SK-N-SH (cell line): ENCODE measurements around the gene TROAP. TPM values are rescaled to one million over a fixed set of nuclear protein-coding genes. Genes with fewer than 3 reads are reported as not detected.
A peak's percentile ranks its signal among the peaks of the same experiment; 100 is the strongest.

Experiments used
- CTCF ChIA-PET: fragments of 300-600, 350-600 bp; formaldehyde crosslinking; extraction: SDS; loops from one replicate; lab custom pipeline; 2021; lab: Yijun Ruan, JAX
- POLR2A ChIA-PET: fragments of 350-600 bp; sonication (Branson Sonifier 250); formaldehyde crosslinking; extraction: SDS; loops from one replicate; lab custom pipeline; 2020; ENCODE audit warnings: antibody characterized with exemption, inconsistent platforms; lab: Yijun Ruan, JAX
- DNase-seq: peaks from one replicate; pipeline ENCODE4 v3.0.0; 2012
- H2AFZ ChIP-seq: fragments of 200-600 bp; sonication (generic); 2 replicates; pipeline ENCODE4 v1.8.1; 2016; ENCODE audit warnings: antibody characterized with exemption, mild to moderate bottlenecking, low read depth
- H3F3A ChIP-seq: fragments of 200-600 bp; sonication (generic); replicated peaks from 2 replicates; pipeline ENCODE3; 2016; ENCODE audit warnings: antibody characterized with exemption, mild to moderate bottlenecking; ENCODE audit not compliant: insufficient read depth
- H3K27ac ChIP-seq, 2 experiments: fragments of 200-500 bp in 1 of 2; fragments of 200-600 bp in 1 of 2; sonication (Bioruptor generic) in 1 of 2; sonication (generic), shearing (Covaris generic) in 1 of 2; 2 replicates each; pipeline versions ENCODE4 v1.5.1 to v1.6.1; 2014 to 2016; ENCODE audit warnings: low read depth in 2 of 2, inconsistent platforms in 1 of 2, low read length in 1 of 2, mild to moderate bottlenecking in 1 of 2, mixed read lengths in 1 of 2
- H3K27me3 ChIP-seq: fragments of 200-600 bp; sonication (generic), shearing (Covaris generic); 2 replicates; pipeline ENCODE4 v1.6.1; 2016; ENCODE audit warnings: mixed run types; ENCODE audit not compliant: insufficient read depth
- H3K36me3 ChIP-seq, 2 experiments: fragments of 200-500 bp in 1 of 2; fragments of 200-600 bp in 1 of 2; sonication (Bioruptor generic) in 1 of 2; sonication (generic) in 1 of 2; replicated peaks in 1 of 2; 2 replicates each; pipeline versions ENCODE3 to v1.5.1; 2014 to 2016; ENCODE audit warnings: low read length in 1 of 2, mild to moderate bottlenecking in 1 of 2; ENCODE audit not compliant: insufficient read depth in 2 of 2, control insufficient read depth in 1 of 2
- H3K4me1 ChIP-seq, 2 experiments: fragments of 200-500 bp in 1 of 2; fragments of 200-600 bp in 1 of 2; sonication (Bioruptor generic) in 1 of 2; sonication (generic), shearing (Covaris generic) in 1 of 2; 2 replicates each; pipeline versions ENCODE4 v1.5.1 to v1.6.1; 2014 to 2016; ENCODE audit warnings: low read depth in 1 of 2, low read length in 1 of 2, mixed run types in 1 of 2; ENCODE audit not compliant: insufficient read depth in 2 of 2, control insufficient read depth in 1 of 2
- H3K4me2 ChIP-seq: fragments of 200-600 bp; sonication (generic), shearing (Covaris generic); 2 replicates; pipeline ENCODE4 v1.6.1; 2017; ENCODE audit warnings: mixed run types
- H3K4me3 ChIP-seq, 2 experiments: fragments of 200-500 bp in 1 of 2; fragments of 200-600 bp in 1 of 2; sonication (Bioruptor generic) in 1 of 2; sonication (generic), shearing (Covaris generic) in 1 of 2; 2 replicates each; pipeline versions ENCODE4 v1.5.1 to v1.8.1; 2014 to 2016; ENCODE audit warnings: low read depth in 2 of 2, inconsistent platforms in 1 of 2, low read length in 1 of 2, mild to moderate bottlenecking in 1 of 2, mixed read lengths in 1 of 2, moderate library complexity in 1 of 2
- H3K79me2 ChIP-seq: fragments of 200-600 bp; sonication (generic); 2 replicates; pipeline ENCODE4 v1.8.1; 2017; ENCODE audit warnings: mild to moderate bottlenecking; ENCODE audit not compliant: insufficient read depth
- H3K9ac ChIP-seq: fragments of 200-600 bp; sonication (generic); 2 replicates; pipeline ENCODE4 v1.6.1; 2017; ENCODE audit warnings: mixed run types
- H3K9me2 ChIP-seq: fragments of 200-600 bp; sonication (generic); 2 replicates; pipeline ENCODE4 v1.6.1; 2017; ENCODE audit warnings: mixed run types
- H3K9me3 ChIP-seq: fragments of 200-600 bp; sonication (generic); 2 replicates; pipeline ENCODE4 v1.6.1; 2017; ENCODE audit warnings: mixed run types, mild to moderate bottlenecking, moderate library complexity
- H4K20me1 ChIP-seq: fragments of 200-600 bp; sonication (generic); 2 replicates; pipeline ENCODE4 v1.6.1; 2017; ENCODE audit warnings: mild to moderate bottlenecking, mixed run types; ENCODE audit not compliant: insufficient read depth
- CHD2 ChIP-seq: fragments of 150-350 bp; IDR thresholded peaks from 2 replicates; pipeline ENCODE4 v1.6.1; 2018; ENCODE audit warnings: low read length; ENCODE audit not compliant: partially characterized antibody
- ELF1 ChIP-seq: IDR thresholded peaks from 2 replicates; pipeline ENCODE4 v1.4.0; 2012
- FOXJ3 ChIP-seq: sonication (generic); formaldehyde crosslinking; IDR thresholded peaks from 2 replicates; pipeline ENCODE4 v1.5.1; 2020; ENCODE audit warnings: mild to moderate bottlenecking, missing genetic modification reagents
- FOXM1 ChIP-seq: IDR thresholded peaks from 2 replicates; pipeline ENCODE4 v1.4.0; 2012; ENCODE audit warnings: low read depth, mild to moderate bottlenecking
- MXI1 ChIP-seq: IDR thresholded peaks from 2 replicates; pipeline ENCODE4 v1.6.1; 2012; ENCODE audit warnings: mild to moderate bottlenecking, low read depth, low read length, improper control_type of control experiment
- POLR2AphosphoS5 ChIP-seq: IDR thresholded peaks from 2 replicates; pipeline ENCODE4 v1.6.1; 2012; ENCODE audit warnings: low read depth, low read length
- RAD21 ChIP-seq: IDR thresholded peaks from 2 replicates; pipeline ENCODE4 v1.6.1; 2012; ENCODE audit warnings: mild to moderate bottlenecking, low read length
- RCOR1 ChIP-seq: fragments of 150-350 bp; IDR thresholded peaks from 2 replicates; pipeline ENCODE4 v1.6.1; 2017; ENCODE audit warnings: antibody characterized with exemption, low read length
- RXRA ChIP-seq: IDR thresholded peaks from 2 replicates; pipeline ENCODE4 v1.4.0; 2012; ENCODE audit warnings: low read depth, mild to moderate bottlenecking, borderline replicate concordance
- SMC3 ChIP-seq: IDR thresholded peaks from 2 replicates; pipeline ENCODE4 v1.6.1; 2012; ENCODE audit warnings: low read depth, low read length, improper control_type of control experiment
- TAF1 ChIP-seq: IDR thresholded peaks from 2 replicates; pipeline ENCODE4 v1.6.1; 2012; ENCODE audit warnings: low read depth, mild to moderate bottlenecking, low read length, moderate library complexity, borderline replicate concordance
- TCF12 ChIP-seq: IDR thresholded peaks from 2 replicates; pipeline ENCODE4 v1.4.0; 2012
- TEAD4 ChIP-seq: IDR thresholded peaks from 2 replicates; pipeline ENCODE4 v1.4.0; 2012; ENCODE audit warnings: mild to moderate bottlenecking, borderline replicate concordance; ENCODE audit not compliant: insufficient read depth
- WGBS: methylation state at CpG from one replicate; pipeline ENCODE4 v1.1.6; 2017; ENCODE audit warnings: low lambda C conversion rate; 5-methylcytosine and 5-hydroxymethylcytosine counted together
- polyA plus RNA-seq, 3 experiments: library from polyadenylated mRNA; depleted of rRNA; stranded (reverse); fragments of >200 nt; gene quantifications; 2 replicates each; pipeline ENCODE4 v1.2.3, GENCODE V29; 2012
- TF ChIP-seq, protein P1 (sequence below): fragments of 200-600 bp; sonication (generic); IDR thresholded peaks from 2 replicates; pipeline ENCODE4 v1.6.1; 2017; ENCODE audit warnings: antibody characterized with exemption, mild to moderate bottlenecking, moderate library complexity
- TF ChIP-seq, protein P2 (sequence below): IDR thresholded peaks from 2 replicates; pipeline ENCODE4; 2012
- TF ChIP-seq, protein P3 (sequence below): fragments of 150-350 bp; IDR thresholded peaks from 2 replicates; pipeline ENCODE4 v1.6.1; 2017; ENCODE audit warnings: antibody characterized with exemption, low read length, low read depth, borderline replicate concordance
- TF ChIP-seq, protein P4 (sequence below): fragments of 150-350 bp; IDR thresholded peaks from 2 replicates; pipeline ENCODE4 v1.6.1; 2016; ENCODE audit warnings: mild to moderate bottlenecking, low read depth, low read length
- TF ChIP-seq, protein P5 (sequence below): IDR thresholded peaks from 2 replicates; pipeline ENCODE4 v1.6.1; 2012; ENCODE audit warnings: mild to moderate bottlenecking, low read depth, low read length, moderate library complexity

TROAP gene
- polyA plus RNA-seq, 1 of the 3 experiments (the other 2 are of a cell fraction): 26.2 TPM

DNA sequence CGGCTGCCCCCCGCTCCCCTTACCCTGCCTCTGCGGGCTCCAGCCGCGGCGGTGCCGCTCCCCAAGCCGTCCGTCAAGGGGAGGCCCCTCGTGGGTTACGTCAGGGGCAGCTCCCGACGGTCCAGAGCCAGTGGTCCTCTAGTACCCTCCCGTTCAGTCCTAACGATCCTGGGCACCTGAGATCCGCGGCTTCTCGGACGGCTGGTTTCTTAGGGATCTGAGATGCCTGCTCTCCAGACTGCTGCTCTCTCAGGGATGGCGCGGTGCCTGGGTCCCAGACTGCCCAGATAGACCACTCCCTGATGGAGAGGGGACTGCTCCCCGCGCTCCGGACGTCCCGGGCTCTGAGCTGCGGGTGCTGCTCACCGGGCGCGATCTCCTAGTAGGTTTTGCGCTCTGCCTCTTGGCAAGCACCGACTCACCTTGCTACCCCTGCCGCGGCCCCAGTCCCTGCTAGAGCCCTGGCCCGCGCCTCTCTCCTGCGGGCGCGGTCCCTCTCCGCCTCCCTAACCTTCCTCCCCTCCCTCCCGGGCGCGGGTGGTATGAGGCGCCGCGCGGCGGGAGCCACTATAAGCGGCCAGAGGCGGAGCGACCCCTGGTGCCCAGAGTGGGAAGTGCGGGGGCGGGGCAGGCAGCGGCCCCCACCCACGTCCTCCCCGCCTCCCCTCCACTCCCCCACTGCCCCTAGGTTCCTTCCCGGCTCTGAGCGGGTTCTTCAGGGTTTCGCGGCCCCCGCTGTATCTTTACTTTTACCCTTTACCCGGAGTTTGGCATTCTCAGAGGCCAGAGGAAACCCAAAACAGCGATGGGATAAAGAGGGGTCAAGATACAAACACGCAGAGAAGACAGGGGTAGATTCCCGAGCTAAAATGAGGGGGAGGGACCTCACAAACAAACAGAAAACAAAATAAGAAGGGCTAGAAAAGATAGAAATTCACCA lies 13.9 kb downstream of the TROAP start, which contains the start of gene C1QL4:
Gene C1QL4, minus strand, starts transcription at position 544 of the 940 bp plus-strand sequence. CDS start 711 bp downstream, outside the sequence.
- CTCF ChIA-PET: interaction anchor here (0.6 to 15.9 kb wide), 28 partner anchors 10 to 275 kb away, joined by 3 to 658 read pairs (median 4); partner anchors contain the start of genes DNAJC22, PRPH and TROAP
- POLR2A ChIA-PET: interaction anchor here (0.9 to 2.6 kb wide), 3 partner anchors 10 to 44 kb away, joined by 3 to 8 read pairs (median 6); partner anchors contain the start of genes DNAJC22 and TROAP
- Histone ChIP-seq H3F3A (peaks cover 17% of the 10 kb centered on the region), H3K36me3 (no peaks in the 10 kb centered on the region), H3K4me3 (peak within 1 kb of the TSS; percentile 69 to 97), H3K9me3 (no peaks in the 10 kb centered on the region), H3K27ac (no peak within 1 kb of the TSS)
- DNase-seq: peak; percentile 99
- peak; percentile 52 for TF ChIP-seq RAD21
- peak; percentile 47; the same call in 1 of the 2 replicates for TF ChIP-seq SMC3
- TF ChIP-seq, protein P1, sequence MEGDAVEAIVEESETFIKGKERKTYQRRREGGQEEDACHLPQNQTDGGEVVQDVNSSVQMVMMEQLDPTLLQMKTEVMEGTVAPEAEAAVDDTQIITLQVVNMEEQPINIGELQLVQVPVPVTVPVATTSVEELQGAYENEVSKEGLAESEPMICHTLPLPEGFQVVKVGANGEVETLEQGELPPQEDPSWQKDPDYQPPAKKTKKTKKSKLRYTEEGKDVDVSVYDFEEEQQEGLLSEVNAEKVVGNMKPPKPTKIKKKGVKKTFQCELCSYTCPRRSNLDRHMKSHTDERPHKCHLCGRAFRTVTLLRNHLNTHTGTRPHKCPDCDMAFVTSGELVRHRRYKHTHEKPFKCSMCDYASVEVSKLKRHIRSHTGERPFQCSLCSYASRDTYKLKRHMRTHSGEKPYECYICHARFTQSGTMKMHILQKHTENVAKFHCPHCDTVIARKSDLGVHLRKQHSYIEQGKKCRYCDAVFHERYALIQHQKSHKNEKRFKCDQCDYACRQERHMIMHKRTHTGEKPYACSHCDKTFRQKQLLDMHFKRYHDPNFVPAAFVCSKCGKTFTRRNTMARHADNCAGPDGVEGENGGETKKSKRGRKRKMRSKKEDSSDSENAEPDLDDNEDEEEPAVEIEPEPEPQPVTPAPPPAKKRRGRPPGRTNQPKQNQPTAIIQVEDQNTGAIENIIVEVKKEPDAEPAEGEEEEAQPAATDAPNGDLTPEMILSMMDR: peak; percentile 84
- TF ChIP-seq ELF1: no peak
- TF ChIP-seq CHD2: peak; percentile 17
- TF ChIP-seq, protein P2, sequence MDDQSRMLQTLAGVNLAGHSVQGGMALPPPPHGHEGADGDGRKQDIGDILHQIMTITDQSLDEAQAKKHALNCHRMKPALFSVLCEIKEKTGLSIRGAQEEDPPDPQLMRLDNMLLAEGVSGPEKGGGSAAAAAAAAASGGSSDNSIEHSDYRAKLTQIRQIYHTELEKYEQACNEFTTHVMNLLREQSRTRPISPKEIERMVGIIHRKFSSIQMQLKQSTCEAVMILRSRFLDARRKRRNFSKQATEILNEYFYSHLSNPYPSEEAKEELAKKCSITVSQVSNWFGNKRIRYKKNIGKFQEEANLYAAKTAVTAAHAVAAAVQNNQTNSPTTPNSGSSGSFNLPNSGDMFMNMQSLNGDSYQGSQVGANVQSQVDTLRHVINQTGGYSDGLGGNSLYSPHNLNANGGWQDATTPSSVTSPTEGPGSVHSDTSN: no peak
- TF ChIP-seq, protein P3, sequence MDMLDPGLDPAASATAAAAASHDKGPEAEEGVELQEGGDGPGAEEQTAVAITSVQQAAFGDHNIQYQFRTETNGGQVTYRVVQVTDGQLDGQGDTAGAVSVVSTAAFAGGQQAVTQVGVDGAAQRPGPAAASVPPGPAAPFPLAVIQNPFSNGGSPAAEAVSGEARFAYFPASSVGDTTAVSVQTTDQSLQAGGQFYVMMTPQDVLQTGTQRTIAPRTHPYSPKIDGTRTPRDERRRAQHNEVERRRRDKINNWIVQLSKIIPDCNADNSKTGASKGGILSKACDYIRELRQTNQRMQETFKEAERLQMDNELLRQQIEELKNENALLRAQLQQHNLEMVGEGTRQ: no peak
- 0 out of 2 replicates have a peak, but pooled peaks have one; percentile 25 for TF ChIP-seq MXI1
- TF ChIP-seq FOXJ3 (CRISPR knock-in tag): no peak
- TF ChIP-seq TEAD4: no peak
- peak; percentile 84; the same call in 1 of the 2 replicates for TF ChIP-seq POLR2AphosphoS5
- no peak for TF ChIP-seq FOXM1
- TF ChIP-seq, protein P4, sequence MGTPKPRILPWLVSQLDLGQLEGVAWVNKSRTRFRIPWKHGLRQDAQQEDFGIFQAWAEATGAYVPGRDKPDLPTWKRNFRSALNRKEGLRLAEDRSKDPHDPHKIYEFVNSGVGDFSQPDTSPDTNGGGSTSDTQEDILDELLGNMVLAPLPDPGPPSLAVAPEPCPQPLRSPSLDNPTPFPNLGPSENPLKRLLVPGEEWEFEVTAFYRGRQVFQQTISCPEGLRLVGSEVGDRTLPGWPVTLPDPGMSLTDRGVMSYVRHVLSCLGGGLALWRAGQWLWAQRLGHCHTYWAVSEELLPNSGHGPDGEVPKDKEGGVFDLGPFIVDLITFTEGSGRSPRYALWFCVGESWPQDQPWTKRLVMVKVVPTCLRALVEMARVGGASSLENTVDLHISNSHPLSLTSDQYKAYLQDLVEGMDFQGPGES: no peak
- peak; percentile 72 for TF ChIP-seq TAF1
- TF ChIP-seq TCF12: no peak
- TF ChIP-seq, protein P5, sequence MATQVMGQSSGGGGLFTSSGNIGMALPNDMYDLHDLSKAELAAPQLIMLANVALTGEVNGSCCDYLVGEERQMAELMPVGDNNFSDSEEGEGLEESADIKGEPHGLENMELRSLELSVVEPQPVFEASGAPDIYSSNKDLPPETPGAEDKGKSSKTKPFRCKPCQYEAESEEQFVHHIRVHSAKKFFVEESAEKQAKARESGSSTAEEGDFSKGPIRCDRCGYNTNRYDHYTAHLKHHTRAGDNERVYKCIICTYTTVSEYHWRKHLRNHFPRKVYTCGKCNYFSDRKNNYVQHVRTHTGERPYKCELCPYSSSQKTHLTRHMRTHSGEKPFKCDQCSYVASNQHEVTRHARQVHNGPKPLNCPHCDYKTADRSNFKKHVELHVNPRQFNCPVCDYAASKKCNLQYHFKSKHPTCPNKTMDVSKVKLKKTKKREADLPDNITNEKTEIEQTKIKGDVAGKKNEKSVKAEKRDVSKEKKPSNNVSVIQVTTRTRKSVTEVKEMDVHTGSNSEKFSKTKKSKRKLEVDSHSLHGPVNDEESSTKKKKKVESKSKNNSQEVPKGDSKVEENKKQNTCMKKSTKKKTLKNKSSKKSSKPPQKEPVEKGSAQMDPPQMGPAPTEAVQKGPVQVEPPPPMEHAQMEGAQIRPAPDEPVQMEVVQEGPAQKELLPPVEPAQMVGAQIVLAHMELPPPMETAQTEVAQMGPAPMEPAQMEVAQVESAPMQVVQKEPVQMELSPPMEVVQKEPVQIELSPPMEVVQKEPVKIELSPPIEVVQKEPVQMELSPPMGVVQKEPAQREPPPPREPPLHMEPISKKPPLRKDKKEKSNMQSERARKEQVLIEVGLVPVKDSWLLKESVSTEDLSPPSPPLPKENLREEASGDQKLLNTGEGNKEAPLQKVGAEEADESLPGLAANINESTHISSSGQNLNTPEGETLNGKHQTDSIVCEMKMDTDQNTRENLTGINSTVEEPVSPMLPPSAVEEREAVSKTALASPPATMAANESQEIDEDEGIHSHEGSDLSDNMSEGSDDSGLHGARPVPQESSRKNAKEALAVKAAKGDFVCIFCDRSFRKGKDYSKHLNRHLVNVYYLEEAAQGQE: no peak
- 0 out of 2 replicates have a peak, but pooled peaks have one; percentile 28 for TF ChIP-seq RCOR1
- no peak for TF ChIP-seq RXRA
- TF ChIP-seq, all 33 proteins: peak for 8
- no peaks in the 10 kb centered on the region for H3K79me2 ChIP-seq
- H3K9me2 ChIP-seq: no peaks in the 10 kb centered on the region
- H3K4me2 ChIP-seq: peak within 1 kb of the TSS; percentile 99
- peaks cover 0 to 9% of the 10 kb centered on the region in 2 experiments; a peak in 1 of 4 replicates for H3K4me1 ChIP-seq
- peak within 1 kb of the TSS; percentile 98 for H2AFZ ChIP-seq
- H4K20me1 ChIP-seq: no peaks in the 10 kb centered on the region
- H3K27me3 ChIP-seq: no peaks in the 10 kb centered on the region
- peak within 1 kb of the TSS; percentile 77 for H3K9ac ChIP-seq
- WGBS: 5% methylated on average over 32 of the region's 65 CpGs
